HL-60 (cell line): ENCODE measurements around the gene KRT20.
A peak's percentile ranks its signal among the peaks of the same experiment; 100 is the strongest.

Source experiments
- DNase-seq, 2 experiments: peaks; one replicate each; pipeline ENCODE4 v3.0.0-alpha.2; 2010 to 2020; ENCODE audit warnings: low read depth in 1 of 2, low spot score in 1 of 2
- H3K27ac ChIP-seq: fragments of 250-450 bp; sonication (Bioruptor Pico); replicated peaks from 2 replicates; pipeline ENCODE4 v1.5.1; 2020; ENCODE audit warnings: mild to moderate bottlenecking, moderate library complexity
- H3K27me3 ChIP-seq: fragments of 250-450 bp; sonication (Bioruptor Pico); 2 replicates; pipeline ENCODE4 v1.5.1; 2021; ENCODE audit warnings: mild to moderate bottlenecking, moderate library complexity; ENCODE audit not compliant: insufficient read depth, poor library complexity, severe bottlenecking
- H3K4me3 ChIP-seq: replicated peaks from 2 replicates; pipeline ENCODE4 v1.5.1; 2011; ENCODE audit warnings: mild to moderate bottlenecking, control low read depth, low read length; ENCODE audit not compliant: insufficient read depth
- GABPA ChIP-seq: IDR thresholded peaks from 2 replicates; pipeline ENCODE4 v1.6.1; 2012; ENCODE audit warnings: low read depth
- POLR2AphosphoS5 ChIP-seq: IDR thresholded peaks from 2 replicates; pipeline ENCODE4 v1.6.1; 2012; ENCODE audit warnings: low read depth
- SPI1 ChIP-seq: IDR thresholded peaks from 2 replicates; pipeline ENCODE4 v1.6.1; 2012; ENCODE audit warnings: low read depth, mild to moderate bottlenecking, borderline replicate concordance
- TF ChIP-seq, protein P1 (sequence below): IDR thresholded peaks from one replicate; pipeline ENCODE4 v1.5.1; 2011; ENCODE audit warnings: low read length, control low read depth, inconsistent platforms; ENCODE audit not compliant: insufficient read depth
- TF ChIP-seq, protein P2 (sequence below): IDR thresholded peaks from 2 replicates; pipeline ENCODE4 v1.6.1; 2012; ENCODE audit warnings: low read depth; ENCODE audit not compliant: insufficient replicate concordance

KRT20 gene

DNA sequence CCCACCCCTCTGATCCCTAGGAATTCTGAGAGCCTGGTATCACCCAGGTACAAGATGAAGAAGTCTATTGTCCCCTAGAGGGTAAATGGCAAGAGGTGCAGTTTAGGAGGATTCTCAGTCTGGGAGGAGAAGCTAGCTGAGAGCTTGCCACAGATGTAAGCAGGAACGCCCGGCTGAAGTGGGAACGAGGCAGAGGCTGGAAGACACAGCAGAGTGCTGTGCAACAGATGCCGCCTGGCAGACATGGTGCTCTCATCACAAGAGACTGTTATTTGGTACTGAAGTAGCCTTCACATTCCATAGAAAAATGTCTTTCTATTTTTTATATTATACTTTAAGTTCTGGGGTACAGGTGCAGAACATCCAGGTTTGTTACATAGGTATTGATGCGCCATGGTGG, 20.3 kb upstream of the KRT20 start:
- no peak overlapping the region for H3K4me3 ChIP-seq
- DNase-seq: no peak
- no peak for TF ChIP-seq GABPA
- no peak for TF ChIP-seq SPI1
- TF ChIP-seq POLR2AphosphoS5: no peak
- TF ChIP-seq, protein P1, sequence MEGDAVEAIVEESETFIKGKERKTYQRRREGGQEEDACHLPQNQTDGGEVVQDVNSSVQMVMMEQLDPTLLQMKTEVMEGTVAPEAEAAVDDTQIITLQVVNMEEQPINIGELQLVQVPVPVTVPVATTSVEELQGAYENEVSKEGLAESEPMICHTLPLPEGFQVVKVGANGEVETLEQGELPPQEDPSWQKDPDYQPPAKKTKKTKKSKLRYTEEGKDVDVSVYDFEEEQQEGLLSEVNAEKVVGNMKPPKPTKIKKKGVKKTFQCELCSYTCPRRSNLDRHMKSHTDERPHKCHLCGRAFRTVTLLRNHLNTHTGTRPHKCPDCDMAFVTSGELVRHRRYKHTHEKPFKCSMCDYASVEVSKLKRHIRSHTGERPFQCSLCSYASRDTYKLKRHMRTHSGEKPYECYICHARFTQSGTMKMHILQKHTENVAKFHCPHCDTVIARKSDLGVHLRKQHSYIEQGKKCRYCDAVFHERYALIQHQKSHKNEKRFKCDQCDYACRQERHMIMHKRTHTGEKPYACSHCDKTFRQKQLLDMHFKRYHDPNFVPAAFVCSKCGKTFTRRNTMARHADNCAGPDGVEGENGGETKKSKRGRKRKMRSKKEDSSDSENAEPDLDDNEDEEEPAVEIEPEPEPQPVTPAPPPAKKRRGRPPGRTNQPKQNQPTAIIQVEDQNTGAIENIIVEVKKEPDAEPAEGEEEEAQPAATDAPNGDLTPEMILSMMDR: no peak
- TF ChIP-seq, protein P2, sequence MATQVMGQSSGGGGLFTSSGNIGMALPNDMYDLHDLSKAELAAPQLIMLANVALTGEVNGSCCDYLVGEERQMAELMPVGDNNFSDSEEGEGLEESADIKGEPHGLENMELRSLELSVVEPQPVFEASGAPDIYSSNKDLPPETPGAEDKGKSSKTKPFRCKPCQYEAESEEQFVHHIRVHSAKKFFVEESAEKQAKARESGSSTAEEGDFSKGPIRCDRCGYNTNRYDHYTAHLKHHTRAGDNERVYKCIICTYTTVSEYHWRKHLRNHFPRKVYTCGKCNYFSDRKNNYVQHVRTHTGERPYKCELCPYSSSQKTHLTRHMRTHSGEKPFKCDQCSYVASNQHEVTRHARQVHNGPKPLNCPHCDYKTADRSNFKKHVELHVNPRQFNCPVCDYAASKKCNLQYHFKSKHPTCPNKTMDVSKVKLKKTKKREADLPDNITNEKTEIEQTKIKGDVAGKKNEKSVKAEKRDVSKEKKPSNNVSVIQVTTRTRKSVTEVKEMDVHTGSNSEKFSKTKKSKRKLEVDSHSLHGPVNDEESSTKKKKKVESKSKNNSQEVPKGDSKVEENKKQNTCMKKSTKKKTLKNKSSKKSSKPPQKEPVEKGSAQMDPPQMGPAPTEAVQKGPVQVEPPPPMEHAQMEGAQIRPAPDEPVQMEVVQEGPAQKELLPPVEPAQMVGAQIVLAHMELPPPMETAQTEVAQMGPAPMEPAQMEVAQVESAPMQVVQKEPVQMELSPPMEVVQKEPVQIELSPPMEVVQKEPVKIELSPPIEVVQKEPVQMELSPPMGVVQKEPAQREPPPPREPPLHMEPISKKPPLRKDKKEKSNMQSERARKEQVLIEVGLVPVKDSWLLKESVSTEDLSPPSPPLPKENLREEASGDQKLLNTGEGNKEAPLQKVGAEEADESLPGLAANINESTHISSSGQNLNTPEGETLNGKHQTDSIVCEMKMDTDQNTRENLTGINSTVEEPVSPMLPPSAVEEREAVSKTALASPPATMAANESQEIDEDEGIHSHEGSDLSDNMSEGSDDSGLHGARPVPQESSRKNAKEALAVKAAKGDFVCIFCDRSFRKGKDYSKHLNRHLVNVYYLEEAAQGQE: no peak
- H3K27ac ChIP-seq: no peak overlapping the region
- H3K27me3 ChIP-seq: no peaks in the 10 kb centered on the region

DNA sequence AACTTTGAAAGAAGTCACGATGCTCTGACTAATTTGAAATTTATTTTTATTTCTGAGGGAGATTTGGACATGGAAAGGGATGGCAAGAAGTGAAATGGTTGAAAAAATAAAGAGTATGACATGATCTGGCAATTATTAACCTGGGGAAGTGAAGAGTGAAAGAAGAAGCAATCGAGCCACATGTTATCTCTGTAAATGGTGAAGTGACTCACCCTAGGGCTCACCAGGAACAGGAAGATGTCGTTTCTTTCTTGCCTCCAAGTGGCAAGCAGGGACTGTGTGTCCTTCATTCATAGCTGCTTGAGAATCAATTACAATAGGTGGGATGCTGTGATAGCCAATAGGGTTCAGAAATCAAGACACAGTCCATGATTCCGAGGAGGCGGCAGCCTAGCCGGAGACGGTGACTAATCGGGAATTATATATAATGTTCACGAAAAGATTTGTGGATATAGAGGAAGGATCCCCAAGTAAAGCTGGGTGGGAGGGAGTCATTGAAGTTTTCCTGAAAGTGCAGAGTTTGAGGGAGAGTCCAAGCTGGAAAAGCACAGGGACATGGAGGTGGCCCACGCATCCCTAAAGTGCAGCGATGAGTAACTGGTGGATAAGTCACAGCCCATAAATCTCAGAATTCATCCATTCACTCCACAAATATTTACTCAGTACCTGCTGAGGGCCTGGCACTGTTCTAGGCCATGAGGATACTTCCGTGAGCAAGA, 18.2 kb upstream of the KRT20 start:
- Histone ChIP-seq H3K27me3 (no peaks in the 10 kb centered on the region), H3K27ac (no peak overlapping the region), H3K4me3 (no peak overlapping the region)
- peak in 1 of 2 experiments; percentile 18 for DNase-seq
- TF ChIP-seq SPI1 (no peak), POLR2AphosphoS5 (no peak), GABPA (no peak)
- TF ChIP-seq, protein P2: no peak
- TF ChIP-seq, protein P1: no peak

DNA sequence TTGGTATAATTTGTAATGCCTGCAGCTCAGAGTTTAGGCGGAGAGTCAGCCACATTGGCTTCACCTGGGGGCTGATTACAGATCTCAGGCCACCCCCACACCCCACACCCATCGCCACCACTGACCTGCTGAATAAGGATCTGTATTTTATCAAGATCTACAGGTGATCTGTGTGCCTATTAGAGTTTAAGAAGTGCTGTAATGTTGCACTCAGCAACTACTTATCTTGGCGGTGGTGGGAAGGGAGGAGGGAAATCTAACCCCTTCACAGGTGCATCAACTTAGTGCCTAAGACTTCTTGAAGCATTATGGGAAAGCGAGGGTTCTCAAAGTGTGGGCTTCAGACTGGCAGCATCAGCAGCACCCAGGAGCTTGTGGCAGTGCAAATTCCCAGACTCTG, 17.5 kb upstream of the KRT20 start:
- H3K4me3 ChIP-seq: no peak overlapping the region
- no peak for DNase-seq
- no peak for TF ChIP-seq POLR2AphosphoS5
- TF ChIP-seq SPI1: no peak
- TF ChIP-seq, protein P1: no peak
- TF ChIP-seq, protein P2: no peak
- TF ChIP-seq GABPA: no peak
- H3K27ac ChIP-seq: no peak overlapping the region
- no peaks in the 10 kb centered on the region for H3K27me3 ChIP-seq
